G401 (cell line): ENCODE data around the gene CCDC74B. TPM values are rescaled to one million over a fixed set of nuclear protein-coding genes. Genes with fewer than 3 reads are reported as not detected.
A peak's percentile ranks its signal among the peaks of the same experiment; 100 is the strongest.
"Not testable (repeated sequence)": the region's sequence is repeated elsewhere in the genome, so short reads cannot be mapped to it uniquely, and the experiment has no call there.

Experiments used
- DNase-seq: peaks from one replicate; pipeline ENCODE4 v3.0.0-alpha.2; 2015; ENCODE audit warnings: low spot score
- in situ Hi-C: cut with HindIII; loops from 2 replicates; pipeline ENCODE4 v1.10.0; 2016; ENCODE audit warnings: low sequenced_read_pairs, mixed read lengths
- total RNA-seq: library from RNA; depleted of rRNA; stranded (reverse); fragments of >200 nt; shearing (Covaris generic); gene quantifications from 2 replicates; pipeline ENCODE4 v1.2.3, GENCODE V29; 2014

CCDC74B gene
- total RNA-seq, 1 experiment from 2014 or later, result 71.6 TPM

DNA sequence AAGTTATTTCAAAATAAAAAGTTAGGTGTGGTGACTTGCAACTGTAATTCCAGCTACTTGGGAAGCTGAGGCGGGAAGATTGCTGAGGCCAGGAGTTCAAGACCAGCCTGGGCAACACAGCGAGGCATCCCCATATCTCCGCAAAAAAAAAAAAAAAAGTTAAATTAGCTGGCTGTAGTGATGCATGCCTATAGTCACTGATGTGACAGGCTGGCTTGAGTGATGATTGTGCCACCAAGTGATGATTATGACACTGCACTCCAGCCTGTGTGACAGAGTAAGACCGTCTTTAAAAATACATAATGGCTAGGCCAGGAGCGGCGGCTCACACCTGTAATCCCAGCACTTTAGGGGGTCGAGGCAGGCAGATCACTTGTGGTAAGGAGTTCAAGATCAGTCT is 25.0 kb upstream of the CCDC74B start:
- no peak for DNase-seq
- in situ Hi-C loops, result no loop called here

DNA sequence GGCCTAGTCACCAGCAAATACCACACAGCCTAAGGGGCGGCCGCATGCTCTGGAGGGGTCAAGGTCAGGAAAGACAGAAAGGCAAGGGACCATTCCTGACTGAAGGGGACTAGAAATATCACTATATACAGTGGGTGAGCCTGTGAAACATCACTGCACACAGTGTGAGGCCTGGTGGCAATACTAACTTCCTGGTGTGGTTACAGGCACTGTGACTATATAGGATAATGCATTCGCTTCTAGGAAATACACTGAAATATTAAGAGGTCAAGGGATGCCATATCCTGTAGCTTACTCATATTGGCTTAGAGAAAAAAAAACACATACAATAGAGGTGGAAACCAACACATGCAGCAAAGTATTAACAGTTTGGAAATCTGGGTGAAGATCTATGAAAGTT is 24.3 kb upstream of the CCDC74B start:
- DNase-seq, in situ Hi-C loops: not testable (repeated sequence)

DNA sequence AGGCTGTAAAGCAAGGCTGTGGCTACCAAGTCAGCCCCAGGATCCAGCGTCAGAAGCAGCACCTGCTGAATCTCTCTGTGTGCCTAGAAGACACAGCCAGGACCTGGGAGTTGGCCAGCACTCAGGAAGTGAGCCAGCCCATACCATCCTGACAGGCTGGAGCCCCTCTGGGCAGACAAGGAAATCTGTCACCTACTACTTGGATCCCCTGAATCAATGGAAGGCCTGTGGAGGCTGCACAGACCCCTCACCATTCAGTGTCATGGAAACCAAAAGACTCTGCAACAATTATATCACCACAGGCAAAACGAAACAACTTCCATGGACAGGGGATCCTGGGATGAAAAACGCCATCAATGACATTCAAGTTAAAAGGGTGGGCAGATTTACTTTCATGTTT is 21.7 kb upstream of the CCDC74B start:
- in situ Hi-C loops, DNase-seq: not testable (repeated sequence)

DNA sequence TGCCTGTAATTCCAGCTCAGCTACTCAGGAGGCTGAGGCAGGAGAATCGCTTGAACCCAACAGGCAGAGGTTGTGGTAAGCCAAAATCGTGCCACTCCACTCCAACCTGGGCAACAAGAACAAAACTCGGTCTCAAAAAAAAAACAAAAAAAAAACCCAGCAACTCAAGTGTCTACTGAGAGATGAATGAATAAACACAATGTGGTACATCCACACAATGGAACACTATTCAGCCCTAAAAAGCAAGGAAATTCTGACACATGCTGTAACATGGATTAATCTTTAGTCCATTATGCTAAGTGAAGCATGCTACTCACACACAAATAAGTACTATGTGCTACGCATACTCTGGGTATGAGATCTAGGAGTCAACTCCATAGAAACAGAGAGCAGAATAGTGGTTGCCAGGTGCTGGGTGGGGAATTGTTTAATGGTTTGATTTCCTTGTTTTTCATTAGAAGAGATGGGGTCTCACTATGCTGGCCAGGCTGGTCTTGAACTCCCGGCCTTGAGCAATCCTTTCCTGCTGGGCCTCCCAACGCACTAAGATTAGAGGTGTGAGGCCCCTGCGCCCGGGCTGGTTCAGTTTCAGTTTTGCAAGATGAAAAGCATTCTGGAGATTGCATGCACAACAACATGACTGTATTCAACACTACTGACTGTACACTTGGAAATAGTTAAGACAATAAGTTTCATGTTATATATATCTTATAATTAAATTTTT is 20.5 kb upstream of the CCDC74B start:
- in situ Hi-C loops, result no loop called here
- DNase-seq, result no peak

DNA sequence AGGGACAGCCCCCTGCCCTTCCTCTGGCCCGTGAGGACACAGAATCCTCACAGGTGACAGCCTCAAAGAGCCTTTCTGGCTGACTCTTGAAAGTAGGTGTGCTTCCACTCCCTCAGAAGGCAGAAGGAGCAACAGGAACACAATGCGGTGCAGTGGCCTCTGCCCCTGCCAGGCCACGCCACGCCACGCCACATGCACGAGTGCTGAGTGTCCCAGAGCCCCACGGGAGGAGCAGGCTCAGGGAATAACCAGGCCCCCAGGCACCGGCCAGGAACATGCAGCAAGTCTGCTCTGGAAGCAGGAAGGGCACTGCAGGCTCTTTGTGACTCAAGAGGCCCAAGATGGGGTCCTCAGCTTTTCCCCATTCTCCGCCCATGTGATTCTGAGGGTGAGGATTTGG is 18.1 kb upstream of the CCDC74B start:
- in situ Hi-C loops, result no loop called here

DNA sequence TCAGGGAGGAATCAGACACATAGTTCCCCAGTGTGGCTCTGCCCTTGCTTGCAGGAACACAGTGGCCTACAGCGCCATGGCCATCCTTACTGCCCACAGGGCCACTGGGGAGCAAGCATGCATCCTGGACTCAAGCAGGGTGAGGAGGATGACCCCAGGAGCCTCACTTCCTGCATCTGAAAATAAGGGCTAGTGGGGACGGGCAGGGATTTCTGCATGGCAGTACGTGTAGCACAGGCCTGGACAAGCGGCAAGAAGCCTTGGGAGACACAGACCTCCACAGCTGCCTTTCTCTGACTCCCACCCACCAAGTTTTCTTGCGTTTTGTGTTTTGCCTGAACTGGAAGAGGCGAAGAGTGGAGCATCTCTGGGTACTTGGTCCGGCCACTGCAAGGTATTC is 17.6 kb upstream of the CCDC74B start:
- DNase-seq, in situ Hi-C loops: not testable (repeated sequence)

More for the DNA sequence above, 18.1 kb upstream of the CCDC74B start:
- DNase-seq, result no peak

DNA sequence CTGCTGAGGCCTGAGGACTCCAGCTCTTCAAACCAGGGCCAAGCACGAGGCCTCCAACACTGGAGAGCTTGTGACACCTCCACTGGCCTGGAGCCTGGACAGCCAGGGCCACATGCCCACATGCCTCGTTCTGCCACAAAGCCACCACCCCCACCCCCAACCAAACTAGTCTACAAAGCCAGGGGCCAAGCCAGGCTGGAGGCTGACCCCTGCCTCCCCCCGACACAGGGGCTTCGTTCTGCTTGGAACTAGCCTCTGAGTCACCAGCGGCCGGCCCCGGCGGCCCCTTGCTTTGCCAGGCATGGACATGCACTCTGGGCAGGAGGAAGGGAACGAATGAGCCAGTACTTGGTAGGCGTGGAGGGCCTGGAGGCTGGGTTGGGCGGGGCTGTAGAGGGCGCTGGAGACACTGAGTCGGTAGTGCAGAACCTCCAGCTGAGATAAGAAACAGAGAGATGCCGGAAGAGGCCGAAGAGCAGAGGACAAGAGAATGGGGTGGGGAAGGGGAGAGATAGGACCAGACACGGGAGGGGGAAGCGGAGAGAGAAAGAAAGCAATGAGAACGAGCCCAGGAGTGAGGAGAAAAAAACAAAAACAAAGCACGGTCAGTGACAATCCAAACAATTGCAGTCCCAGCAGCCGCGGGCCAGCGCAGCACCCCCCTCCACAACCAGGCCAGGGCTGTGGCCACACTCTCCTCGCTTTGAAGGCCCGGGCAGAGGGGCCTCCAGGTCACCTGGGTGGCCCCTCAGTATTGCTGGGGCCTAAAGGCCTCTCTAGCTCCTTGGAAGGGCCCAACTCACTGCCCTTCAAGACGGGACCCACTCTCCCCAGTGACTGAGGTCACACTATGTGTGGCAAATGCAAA is 16.2 kb upstream of the CCDC74B start:
- in situ Hi-C loops, DNase-seq: not testable (repeated sequence)

DNA sequence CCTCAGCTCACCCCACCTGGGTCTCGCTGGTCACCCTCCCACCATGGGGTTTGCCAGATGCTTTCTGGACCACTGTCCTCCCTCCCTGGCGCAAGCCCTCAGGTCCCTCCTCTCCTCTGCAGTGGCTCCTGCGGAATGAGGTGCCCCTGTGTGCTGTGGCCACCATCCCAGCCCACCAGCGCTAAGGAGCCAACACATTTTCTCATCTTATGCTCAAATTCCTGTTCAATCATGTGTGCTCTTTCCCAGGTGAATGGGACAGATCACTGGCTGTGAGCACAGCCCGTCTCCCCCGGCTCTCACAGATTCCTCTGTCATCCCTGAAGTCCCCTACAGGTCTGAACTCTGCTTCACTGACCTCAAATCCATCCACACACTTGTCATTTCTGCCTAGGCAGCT is 15.2 kb upstream of the CCDC74B start:
- no peak for DNase-seq

DNA sequence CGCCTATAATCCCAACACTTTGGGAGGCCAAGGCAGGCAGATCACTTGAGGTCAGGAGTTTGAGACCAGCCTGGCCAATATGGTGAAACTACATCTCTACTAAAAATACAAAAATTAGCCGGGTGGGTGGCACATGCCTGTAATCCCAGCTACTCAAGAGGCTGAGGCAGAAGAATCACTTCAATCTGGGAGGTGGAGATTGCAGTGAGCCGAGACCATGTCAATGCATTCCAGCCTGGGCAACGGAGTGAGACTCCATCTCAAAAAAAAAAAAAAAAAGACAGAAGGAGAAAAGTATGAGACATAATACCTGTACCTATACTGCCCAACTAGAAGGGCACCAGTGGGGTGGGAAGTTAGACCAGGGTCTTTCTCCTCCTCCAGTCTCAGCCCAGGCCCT is 14.5 kb upstream of the CCDC74B start:
- DNase-seq, in situ Hi-C loops: not testable (repeated sequence)

More for the DNA sequence above, 15.2 kb upstream of the CCDC74B start:
- in situ Hi-C loops, result no loop called here

DNA sequence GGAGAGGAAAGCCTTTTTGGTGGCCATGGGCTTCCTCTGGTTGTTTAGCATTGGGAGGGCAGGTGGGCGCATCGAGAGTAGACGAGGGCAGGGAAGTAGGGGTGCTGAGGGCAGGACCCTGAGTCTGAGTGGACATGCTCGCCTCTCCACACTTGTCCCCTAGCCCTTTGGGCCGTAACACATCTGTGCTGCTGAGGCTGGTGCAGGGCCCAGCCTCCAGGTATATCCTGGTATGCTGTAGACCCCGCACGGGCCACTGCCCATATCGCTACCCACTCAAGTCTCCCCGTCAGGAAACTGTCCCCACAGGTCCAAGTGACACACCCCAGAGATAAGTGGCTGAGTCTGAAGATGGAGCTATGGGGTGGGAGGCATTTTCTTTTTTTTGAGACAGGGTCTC is 13.7 kb upstream of the CCDC74B start:
- DNase-seq, result no peak
- in situ Hi-C loops, result no loop called here

DNA sequence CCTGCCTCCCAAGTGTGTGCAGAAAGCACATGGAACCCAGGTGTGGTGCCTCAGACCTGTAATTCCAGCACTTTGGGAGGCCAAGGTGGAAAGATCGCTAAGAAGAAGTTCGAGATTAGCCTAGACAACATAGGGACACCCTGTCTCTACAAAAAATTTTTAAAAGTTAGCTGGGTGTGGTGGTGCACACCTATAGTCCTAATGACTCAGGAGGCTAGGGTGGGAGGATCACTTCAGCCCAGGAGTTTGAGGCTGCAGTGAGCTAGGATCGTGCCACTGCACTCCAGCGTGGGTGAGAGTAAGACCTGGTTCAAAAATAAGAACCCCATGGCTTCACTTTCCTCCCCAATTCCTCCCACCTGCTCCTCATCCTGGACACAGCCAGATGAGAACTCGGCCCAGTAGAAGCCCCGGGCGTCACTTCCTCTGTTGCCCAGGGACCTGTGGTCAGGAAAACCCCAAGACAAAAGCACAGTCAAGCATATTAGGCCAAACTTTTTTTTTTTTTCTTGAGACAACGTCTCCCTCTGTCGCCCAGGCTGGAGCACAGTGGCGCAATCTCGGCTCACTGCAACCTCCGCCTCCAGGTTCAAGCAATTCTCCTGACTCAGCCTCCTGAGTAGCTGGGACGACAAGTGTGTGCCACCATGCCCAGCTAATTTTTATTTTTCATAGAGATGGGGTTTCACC is 13.1 kb upstream of the CCDC74B start:
- in situ Hi-C loops, result not testable (repeated sequence)

DNA sequence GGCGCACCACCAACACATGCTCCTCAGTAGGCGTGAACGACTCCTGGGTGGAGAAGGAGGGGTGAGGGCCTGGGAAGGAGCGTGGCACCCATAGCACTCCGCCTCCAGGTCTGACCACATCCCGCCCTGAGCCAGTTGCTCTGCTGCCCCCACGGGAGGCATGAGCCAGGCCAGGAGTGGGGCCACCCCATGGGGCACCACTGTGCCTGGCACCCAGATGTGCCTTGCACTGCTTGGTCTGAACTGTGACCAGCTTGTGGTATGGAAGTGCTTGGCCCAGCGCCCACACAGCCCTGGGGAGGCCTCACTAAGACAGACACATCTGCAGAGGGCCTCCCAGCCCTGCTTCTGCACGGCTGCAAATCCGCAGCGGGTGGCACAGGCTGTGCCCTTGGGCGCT is 12.4 kb upstream of the CCDC74B start:
- in situ Hi-C loops, DNase-seq: not testable (repeated sequence)

More for the DNA sequence above, 13.1 kb upstream of the CCDC74B start:
- not testable (repeated sequence) for DNase-seq

DNA sequence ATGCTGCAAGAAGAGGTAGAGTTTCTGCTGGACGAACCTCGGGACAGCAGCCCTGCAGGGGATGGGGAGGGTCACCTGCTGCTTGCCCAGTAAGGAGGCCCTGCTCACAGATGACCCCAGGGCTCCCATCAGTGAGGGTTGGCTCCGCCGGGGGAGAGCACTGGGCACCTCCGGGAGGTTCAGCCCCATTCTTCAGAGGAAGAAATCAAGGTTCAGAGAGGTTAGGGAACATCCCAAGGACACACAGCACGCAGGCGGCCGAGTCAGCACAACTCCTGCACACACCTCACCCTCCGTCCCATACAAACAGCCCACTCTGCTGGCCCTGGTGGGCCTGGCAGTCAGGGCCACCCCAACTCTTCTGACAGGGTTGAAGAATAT is 11.7 kb upstream of the CCDC74B start:
- DNase-seq, result no peak
- in situ Hi-C loops, result no loop called here

DNA sequence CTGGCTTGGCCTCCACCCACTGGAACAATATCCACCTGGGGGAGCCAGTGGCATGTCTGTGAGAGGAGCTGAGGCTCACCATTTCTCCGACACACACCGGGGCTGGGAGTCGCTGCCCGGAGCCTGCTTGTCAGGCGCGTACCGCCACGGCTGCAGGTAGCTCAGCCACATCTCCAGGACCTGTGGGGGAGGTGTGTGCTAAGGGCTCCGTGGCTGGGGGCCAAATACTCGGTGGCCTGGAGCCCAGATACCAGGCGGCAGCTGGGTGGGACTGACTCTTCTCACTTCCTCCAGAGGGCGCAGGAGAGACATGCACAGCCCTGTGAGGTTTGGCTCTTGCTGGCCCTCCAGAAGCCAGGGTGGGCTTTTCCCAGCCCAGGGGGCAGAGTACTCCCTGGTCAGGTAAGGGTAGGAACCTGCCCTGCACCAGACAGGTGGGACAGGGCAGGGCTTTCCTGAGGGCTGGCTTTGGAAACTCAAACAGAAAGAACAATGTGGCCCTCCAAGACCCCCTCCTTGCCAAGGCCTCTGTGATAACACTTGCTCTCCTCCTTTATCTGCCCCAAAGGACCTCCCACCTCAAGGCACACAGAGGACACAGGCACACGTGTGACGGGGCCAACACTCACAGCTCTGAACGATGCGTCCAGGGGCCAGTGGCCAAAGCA is 11.2 kb upstream of the CCDC74B start:
- peak; percentile 83 for DNase-seq
- in situ Hi-C loops, result not testable (repeated sequence)

DNA sequence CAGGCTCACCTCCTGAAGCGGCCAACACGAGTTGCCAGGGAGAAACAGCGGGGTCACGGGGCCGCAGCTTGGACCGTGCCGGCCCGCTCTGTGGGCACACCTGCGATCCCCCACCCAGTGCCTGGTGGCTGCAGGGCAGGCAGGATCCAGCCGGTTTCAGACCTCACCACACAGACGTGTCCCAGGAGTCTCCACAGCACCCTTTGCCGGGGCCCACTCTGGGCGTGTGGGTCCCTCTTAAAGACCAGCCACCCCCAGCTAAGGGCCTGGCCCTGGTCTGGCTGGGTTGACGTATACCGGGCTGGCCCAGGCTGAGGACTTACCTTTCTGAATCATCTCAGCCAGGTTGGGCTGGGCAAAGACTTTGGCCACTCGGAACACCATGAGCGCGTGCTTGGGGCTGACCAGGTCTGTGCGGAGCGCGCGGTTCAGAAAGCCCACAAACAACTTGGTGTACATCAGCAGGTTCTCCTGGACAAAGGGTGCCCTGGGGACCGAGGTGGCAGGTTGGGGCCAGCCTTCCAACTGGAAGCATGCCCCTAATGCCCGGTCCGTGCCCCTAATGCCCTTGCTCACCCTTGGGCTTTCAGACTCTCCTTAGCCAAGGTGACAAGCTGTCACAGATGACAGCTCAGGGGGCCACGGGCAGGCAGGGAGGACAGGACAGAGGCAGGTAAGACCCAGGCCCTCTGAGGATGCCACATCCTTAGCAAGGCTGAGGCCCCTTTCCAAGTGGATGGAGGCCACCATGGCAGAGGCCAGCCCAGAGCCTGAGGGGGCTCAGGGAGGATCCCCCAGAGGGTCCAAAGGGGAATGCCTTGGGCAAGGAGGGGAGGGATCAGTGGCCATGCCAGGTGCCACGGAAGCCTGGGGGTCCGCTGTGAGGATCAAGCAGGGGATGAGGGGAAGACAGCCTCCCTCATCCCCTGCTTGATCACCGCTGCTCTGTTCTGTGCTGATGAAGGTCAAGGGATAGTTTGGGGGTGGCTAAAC is 10.2 kb upstream of the CCDC74B start:
- DNase-seq, result no peak
- in situ Hi-C loops, result no loop called here

DNA sequence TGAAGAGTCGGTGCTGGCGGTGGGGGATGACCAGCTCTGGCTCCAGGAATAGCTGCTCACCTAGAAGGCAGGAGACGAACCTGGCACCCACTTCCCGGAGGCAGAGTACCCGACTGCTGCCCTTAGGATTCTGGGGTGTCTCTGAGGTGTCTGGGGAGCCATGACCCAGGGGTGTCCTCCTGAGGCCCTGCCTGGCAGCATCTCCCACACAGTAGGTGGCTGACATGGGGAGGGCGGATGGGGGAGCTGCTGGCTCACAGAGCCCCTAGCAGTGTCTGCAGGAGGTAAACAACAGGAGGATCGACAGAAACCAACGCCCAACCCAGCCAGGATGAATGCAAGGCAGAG is 9.5 kb upstream of the CCDC74B start:
- DNase-seq, in situ Hi-C loops: not testable (repeated sequence)

DNA sequence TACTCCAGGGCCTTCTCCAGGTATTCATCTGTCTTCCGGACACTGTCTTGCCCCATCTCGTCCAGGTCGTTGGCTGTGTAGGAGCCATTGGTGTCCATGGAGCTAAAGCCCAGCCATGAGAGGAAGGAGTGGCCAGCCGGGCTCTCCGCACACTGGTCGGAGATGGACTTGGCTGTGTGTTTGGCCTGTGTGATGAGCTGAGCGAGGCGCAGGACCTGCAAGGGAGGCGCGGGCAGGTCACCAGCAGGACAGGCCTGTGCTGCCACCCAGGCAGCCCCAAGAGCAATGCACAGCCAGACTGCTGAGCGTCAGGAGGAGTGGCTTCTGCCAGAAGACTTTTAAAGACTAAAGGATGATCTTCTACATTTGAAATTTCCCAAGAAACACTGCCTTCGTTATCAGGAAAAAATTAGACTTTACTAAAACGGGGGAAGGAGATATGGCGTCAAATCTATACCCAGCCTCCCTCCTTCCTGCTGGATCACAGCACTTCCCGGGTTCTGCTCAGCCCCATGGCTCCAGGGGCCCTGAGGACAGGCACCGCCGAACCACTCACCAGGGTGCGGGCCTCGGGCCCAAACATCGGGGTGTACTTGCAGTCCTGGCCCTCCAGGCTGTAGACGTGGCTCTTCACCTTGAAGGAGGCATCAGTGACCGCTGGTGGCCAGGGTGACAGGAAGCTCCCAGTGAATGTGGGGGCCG is 9.0 kb upstream of the CCDC74B start:
- in situ Hi-C loops, DNase-seq: not testable (repeated sequence)
